HepG2 (cell line): ENCODE results near the gene FAM162B. TPM values are rescaled to one million over a fixed set of nuclear protein-coding genes. Genes with fewer than 3 reads are reported as not detected.
A peak's percentile ranks its signal among the peaks of the same experiment; 100 is the strongest.

Experiments
- ATAC-seq: fragments of 200-7000 bp; cut with Tn5 transposase; 3 replicates; pipeline ENCODE4 v1.9.1; 2020; ENCODE audit warnings: mild to moderate bottlenecking, moderate library complexity
- Bru-seq: library from RNA; stranded (reverse); fragments of 400-500 nt; gene quantifications from one replicate; lab custom pipeline; 2021; lab: Mats Ljungman, UMichigan
- BruChase-seq, 2 experiments: library from RNA; stranded (reverse); fragments of 400-500 nt; gene quantifications; one replicate each; lab custom pipeline; 2021; lab: Mats Ljungman, UMichigan
- BruUV-seq: library from RNA; stranded (reverse); fragments of 400-500 nt; replicated peaks from 2 replicates; lab custom pipeline; 2021; lab: Mats Ljungman, UMichigan
- CTCF ChIA-PET: fragments of 300-600 bp; formaldehyde crosslinking; extraction: SDS; loops from one replicate; lab custom pipeline; 2021; ENCODE audit warnings: low total read pairs, inconsistent platforms, low intra/inter-chr PET ratio; lab: Yijun Ruan, JAX
- POLR2A ChIA-PET: fragments of 350-600 bp; sonication (Branson Sonifier 250); formaldehyde crosslinking; loops from one replicate; lab custom pipeline; 2020; ENCODE audit warnings: antibody characterized with exemption, inconsistent platforms; lab: Yijun Ruan, JAX
- DNase-seq: peaks from one replicate; pipeline ENCODE4 v3.0.0-alpha.2; 2015; ENCODE audit warnings: low spot score
- FAIRE-seq: peaks from 3 replicates; lab custom pipeline; 2011; peaks lifted over from hg19 to GRCh38; lab: Jason Lieb, UNC
- H2AFZ ChIP-seq: one replicate; pipeline ENCODE4 v1.6.1; 2011; ENCODE audit warnings: low read length, inconsistent platforms
- H3K27ac ChIP-seq: fragments of 300-600 bp; 3 replicates; pipeline ENCODE4 v1.8.0; 2011; ENCODE audit warnings: mixed run types, mild to moderate bottlenecking, mixed read lengths, low read length, inconsistent platforms; ENCODE audit not compliant: insufficient read depth; ENCODE audit errors: extremely low read length
- H3K27me3 ChIP-seq, 2 experiments: fragments of 200-600 bp in 1 of 2; 2 replicates in 1 of 2; 3 replicates in 1 of 2; pipeline versions ENCODE4 v1.6.0 to v1.8.0; 2011; ENCODE audit warnings: low read length in 2 of 2, mild to moderate bottlenecking in 2 of 2, moderate library complexity in 2 of 2, inconsistent platforms in 1 of 2; ENCODE audit not compliant: insufficient read depth in 2 of 2, control insufficient read depth in 1 of 2
- H3K36me3 ChIP-seq, 2 experiments: fragments of 200-600 bp in 1 of 2; replicated peaks in 1 of 2; 2 replicates in 1 of 2; 3 replicates in 1 of 2; pipeline versions ENCODE4 v1.5.1 to v1.8.0; 2011; ENCODE audit warnings: low read length in 2 of 2, inconsistent platforms in 1 of 2; ENCODE audit not compliant: insufficient read depth in 2 of 2, control insufficient read depth in 1 of 2
- H3K4me1 ChIP-seq: 2 replicates; pipeline ENCODE4 v1.5.1; 2012; ENCODE audit warnings: low read length, inconsistent platforms; ENCODE audit not compliant: insufficient read depth
- H3K4me2 ChIP-seq: 2 replicates; pipeline ENCODE4 v1.6.0; 2011; ENCODE audit warnings: low read depth, low read length, inconsistent platforms
- H3K4me3 ChIP-seq, 3 experiments: fragments of 200-600 bp in 1 of 3; sonication (generic), shearing (Covaris generic) in 1 of 3; replicated peaks in 1 of 3; 2 replicates each; pipeline ENCODE4 v1.5.1; 2011 to 2016; ENCODE audit warnings: low read length in 3 of 3, inconsistent platforms in 2 of 3, low read depth in 2 of 3, mild to moderate bottlenecking in 2 of 3, control low read depth in 1 of 3, mixed read lengths in 1 of 3; ENCODE audit not compliant: insufficient read depth in 1 of 3
- H3K79me2 ChIP-seq: one replicate; pipeline ENCODE4 v1.6.1; 2011; ENCODE audit warnings: low read length, inconsistent platforms; ENCODE audit not compliant: insufficient read depth
- H3K9ac ChIP-seq: 2 replicates; pipeline ENCODE4 v1.6.0; 2011; ENCODE audit warnings: mild to moderate bottlenecking, low read depth, low read length, inconsistent platforms; ENCODE audit not compliant: insufficient read depth
- H3K9me3 ChIP-seq: 2 replicates; pipeline ENCODE4 v1.5.1; 2012; ENCODE audit warnings: mild to moderate bottlenecking, low read length
- H4K20me1 ChIP-seq: 2 replicates; pipeline ENCODE4 v1.6.0; 2011; ENCODE audit warnings: inconsistent platforms, mild to moderate bottlenecking, low read length, moderate library complexity; ENCODE audit not compliant: insufficient read depth
- DNMT1 ChIP-seq: sonication (generic); formaldehyde crosslinking; IDR thresholded peaks from 2 replicates; pipeline ENCODE4 v1.5.1; 2020; ENCODE audit warnings: mild to moderate bottlenecking, missing genetic modification reagents
- EZH2 ChIP-seq: conservative IDR thresholded peaks from 2 replicates; pipeline ENCODE4 v1.6.1; 2012; ENCODE audit warnings: mild to moderate bottlenecking, low read depth, low read length, moderate library complexity
- HOXA5 ChIP-seq: sonication (generic); formaldehyde crosslinking; IDR thresholded peaks from 2 replicates; pipeline ENCODE4 v1.4.0; 2020; ENCODE audit warnings: missing genetic modification reagents
- KIAA2018 ChIP-seq: sonication (generic); formaldehyde crosslinking; IDR thresholded peaks from 2 replicates; pipeline ENCODE4 v1.5.0; 2020; ENCODE audit warnings: mild to moderate bottlenecking, missing genetic modification reagents, borderline replicate concordance
- PCBP1 ChIP-seq: fragments of 200-400 bp; formaldehyde crosslinking; IDR thresholded peaks from 2 replicates; pipeline ENCODE4 v1.6.1; 2017; ENCODE audit warnings: mild to moderate bottlenecking, low read depth, low read length, borderline replicate concordance
- RBFOX2 ChIP-seq: fragments of 200-400 bp; formaldehyde crosslinking; IDR thresholded peaks from 2 replicates; pipeline ENCODE4 v1.6.1; 2017; ENCODE audit warnings: low read depth, mild to moderate bottlenecking, low read length
- ZNF10 ChIP-seq: sonication (generic); formaldehyde crosslinking; IDR thresholded peaks from 2 replicates; pipeline ENCODE4 v1.4.0; 2020; ENCODE audit warnings: mild to moderate bottlenecking, low read depth, missing genetic modification reagents, borderline replicate concordance
- ZNF362 ChIP-seq: sonication (generic); formaldehyde crosslinking; IDR thresholded peaks from 2 replicates; pipeline ENCODE4 v1.4.0; 2020; ENCODE audit warnings: missing genetic modification reagents, mild to moderate bottlenecking, borderline replicate concordance
- WGBS: methylation state at CpG from one replicate; pipeline ENCODE4 v1.1.6; 2017; ENCODE audit warnings: low lambda C conversion rate; 5-methylcytosine and 5-hydroxymethylcytosine counted together
- in situ Hi-C: cut with HindIII; loops from 2 replicates; pipeline ENCODE4 v1.10.0; 2017; ENCODE audit warnings: low pct_unique_long_range_greater_than_20kb; ENCODE audit not compliant: extremely low pct_ligation_motif_present
- intact Hi-C: fragments of 100-400 bp; cut with micrococcal nuclease; formaldehyde crosslinking; loops from one replicate; pipeline ENCODE4 v1.10.0; 2022; ENCODE audit not compliant: unreplicated experiment
- long read RNA-seq, 2 experiments: library from RNA in 1 of 2; library from polyadenylated mRNA in 1 of 2; stranded (forward) in 1 of 2; unstranded in 1 of 2; transcript quantifications; one replicate each; pipeline ENCODE4 v2.0.0, GENCODE V29; 2019 to 2022
- polyA minus RNA-seq, 3 experiments: library from RNA; depleted of rRNA, polyadenylated mRNA; stranded (reverse); fragments of >200 nt; gene quantifications; 2 replicates each; pipeline ENCODE4 v1.2.3, GENCODE V29; 2011; ENCODE audit warnings: low replicate concordance in 1 of 3
- polyA plus RNA-seq, 8 experiments: library from polyadenylated mRNA; depleted of rRNA in 3 of 8; stranded (reverse) in 7 of 8; unstranded in 1 of 8; fragments of >200 nt; fragmentation: Illumina TruSeq in 4 of 8; extraction: Trizol in 4 of 8; gene quantifications; 2 replicates each; pipeline versions ENCODE4 v1.2.1 to v1.2.3, GENCODE V29; 2011 to 2016; ENCODE audit warnings: low read depth in 4 of 8, missing spikeins in 1 of 8, mixed read lengths in 1 of 8; ENCODE audit not compliant: insufficient read depth in 1 of 8
- total RNA-seq, 5 experiments: library from RNA; depleted of rRNA; stranded (reverse); fragments of >200 nt; fragmentation: Illumina TruSeq; extraction: Trizol; gene quantifications; 2 replicates each; pipeline ENCODE4 v1.2.3, GENCODE V29; 2016; ENCODE audit warnings: low read depth in 1 of 5

Gene FAM162B
- total RNA-seq (2016; rRNA removed; fragmentation: Illumina TruSeq; extraction: Trizol) (not detected in 2 replicates), polyA plus RNA-seq (2011; rRNA removed) (0.17 TPM in 1 of 2 replicates, not detected in the other), polyA minus RNA-seq (2011; rRNA and poly(A)+ RNA removed; ENCODE audit: low replicate concordance) (0.14 TPM in 1 of 2 replicates, not detected in the other), Bru-seq, nascent RNA (not detected), BruChase-seq, experiment 1, labeled RNA remaining after a 6-hour chase (not detected), BruChase-seq, experiment 2, labeled RNA remaining after a 2-hour chase (not detected)
- not detected in 2 replicates for total RNA-seq (2016; cell fraction: cytosol; rRNA removed; fragmentation: Illumina TruSeq; extraction: Trizol; ENCODE audit: low read depth)
- total RNA-seq (2016; cell fraction: insoluble cytoplasmic fraction; rRNA removed; fragmentation: Illumina TruSeq; extraction: Trizol): not detected in 2 replicates
- total RNA-seq (2016; cell fraction: membrane; rRNA removed; fragmentation: Illumina TruSeq; extraction: Trizol): not detected in 2 replicates
- total RNA-seq (2016; cell fraction: nucleus; rRNA removed; fragmentation: Illumina TruSeq; extraction: Trizol): not detected in 2 replicates
- 0.07 TPM in 1 of 2 replicates, not detected in the other for polyA plus RNA-seq (2011; cell fraction: cytosol; rRNA removed)
- polyA plus RNA-seq (2011; cell fraction: nucleus; rRNA removed): not detected in 2 replicates
- polyA plus RNA-seq (2012): 0.19 TPM in 1 of 2 replicates, not detected in the other
- not detected in 2 replicates for polyA plus RNA-seq (2016; cell fraction: cytosol; fragmentation: Illumina TruSeq; extraction: Trizol; ENCODE audit: low read depth)
- not detected in 2 replicates for polyA plus RNA-seq (2016; cell fraction: insoluble cytoplasmic fraction; fragmentation: Illumina TruSeq; extraction: Trizol; ENCODE audit: low read depth)
- not detected in 2 replicates for polyA plus RNA-seq (2016; cell fraction: membrane; fragmentation: Illumina TruSeq; extraction: Trizol; ENCODE audit: low read depth)
- not detected in 2 replicates for polyA plus RNA-seq (2016; cell fraction: nucleus; fragmentation: Illumina TruSeq; extraction: Trizol; ENCODE audit: insufficient read depth, low read depth)
- not detected in 2 replicates for polyA minus RNA-seq (2011; cell fraction: cytosol; rRNA and poly(A)+ RNA removed)
- polyA minus RNA-seq (2011; cell fraction: nucleus; rRNA and poly(A)+ RNA removed): not detected in 2 replicates
- long read RNA-seq, experiment 1: 0 reads
- long read RNA-seq, experiment 2: 0 reads

DNA sequence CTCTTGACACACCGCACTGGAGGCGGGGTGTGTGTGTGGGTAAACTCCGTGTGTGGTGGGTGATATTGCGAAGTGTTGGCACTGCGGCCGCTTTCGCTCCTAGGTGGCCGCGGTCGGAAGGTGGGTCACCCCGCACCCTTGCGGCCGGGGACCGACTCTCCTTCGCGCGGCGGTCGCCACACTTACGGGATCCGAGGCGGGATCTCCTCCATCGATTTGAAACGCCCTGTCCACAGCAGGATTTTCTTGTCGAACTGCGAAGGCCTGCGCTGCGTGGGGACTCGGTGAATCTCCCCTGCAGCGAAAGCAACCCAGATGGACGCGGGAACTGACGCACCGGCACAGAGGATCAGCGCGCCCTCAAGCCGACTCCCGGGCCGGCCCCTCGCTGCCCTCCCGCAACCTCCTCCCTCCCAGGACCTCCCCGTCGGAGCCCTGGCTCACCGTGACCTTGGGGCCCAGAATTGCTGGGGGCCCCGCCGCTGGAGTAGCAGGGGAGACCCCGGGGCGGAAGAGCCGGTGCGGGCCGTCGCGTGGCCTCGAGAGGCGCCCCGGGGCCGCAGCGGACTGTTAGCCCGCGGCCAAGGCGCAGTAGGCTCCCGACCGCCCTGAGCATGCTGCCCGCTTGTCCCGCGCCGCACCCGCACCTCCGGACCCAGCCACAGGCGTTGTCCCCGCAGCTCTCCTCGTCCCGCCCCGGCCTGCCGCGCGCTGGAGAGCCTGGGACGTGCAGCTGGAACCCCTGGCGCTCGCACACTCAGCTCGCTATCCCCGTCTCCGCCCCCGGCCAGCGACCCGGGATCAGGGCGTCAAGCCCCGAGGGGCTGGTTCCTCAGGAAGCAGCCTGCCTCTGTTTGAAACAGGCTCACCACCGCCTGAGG lies at the start of gene FAM162B:
FAM162B (minus strand) TSS at position 759 of the 881 bp plus-strand sequence; CDS start at position 616, 143 bp downstream.
- FAIRE-seq (no peak), ATAC-seq (peak; percentile 94), DNase-seq (peak; percentile 2)
- no peaks in the 10 kb centered on the region for H4K20me1 ChIP-seq
- intact Hi-C loops: no loop called here
- H3K4me2 ChIP-seq: peak within 1 kb of the TSS; percentile 73
- in situ Hi-C loops: no loop called here
- ChIA-PET POLR2A (no interaction called here), CTCF (no interaction called here)
- 51% methylated on average over 32 of the region's 89 CpGs for WGBS
- peak within 1 kb of the TSS; percentile 24 to 71 (median 52) for H3K4me3 ChIP-seq
- no peaks in the 10 kb centered on the region for H3K79me2 ChIP-seq
- no peak within 1 kb of the TSS for H2AFZ ChIP-seq
- no peaks in the 10 kb centered on the region for H3K9me3 ChIP-seq
- H3K27ac ChIP-seq: no peak within 1 kb of the TSS
- H3K4me1 ChIP-seq: peaks cover 15% of the 10 kb centered on the region; the same call in 1 of the 2 replicates
- H3K27me3 ChIP-seq: peaks cover 0 to 48% of the 10 kb centered on the region in 2 experiments; a peak in 4 of 5 replicates
- H3K9ac ChIP-seq: no peak within 1 kb of the TSS
- BruUV-seq: no TSS peak
- H3K36me3 ChIP-seq: no peaks in the 10 kb centered on the region
- no peak for TF ChIP-seq ZNF10 (CRISPR knock-in tag)
- TF ChIP-seq EZH2: peak; percentile 80; the same call in 1 of the 2 replicates
- TF ChIP-seq KIAA2018 (CRISPR knock-in tag): no peak
- no peak for TF ChIP-seq PCBP1
- 0 out of 2 replicates have a peak, but pooled peaks have one; percentile 29 for TF ChIP-seq HOXA5 (CRISPR knock-in tag)
- TF ChIP-seq RBFOX2: no peak
- TF ChIP-seq DNMT1: no peak
- no peak for TF ChIP-seq ZNF362 (CRISPR knock-in tag)
